ENCODE measurements around the gene EDC3.
"Not testable (repeated sequence)": the region's sequence is repeated elsewhere in the genome, so short reads cannot be mapped to it uniquely, and the experiment has no call there.

Gene EDC3

DNA sequence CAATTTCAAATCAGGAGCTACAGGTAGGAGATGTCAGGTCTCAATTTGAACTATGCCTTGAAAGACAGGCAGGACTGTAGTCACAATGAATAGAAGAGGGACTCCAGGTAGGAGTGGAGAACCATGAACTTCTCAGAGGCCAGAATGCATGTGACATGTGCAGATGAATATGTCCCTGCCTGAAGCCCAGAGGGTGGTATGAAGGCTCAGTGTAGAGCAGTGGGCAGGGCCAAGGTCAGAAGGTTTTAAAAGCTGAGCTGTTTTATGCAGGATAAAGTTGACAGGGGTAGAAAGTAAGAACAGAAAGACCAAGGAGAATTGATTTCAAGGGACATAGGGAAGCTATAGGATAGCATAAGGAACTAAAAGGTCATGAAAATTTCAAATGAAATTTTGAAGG is 49.3 kb downstream of the EDC3 start:
- no peak for DNase-seq

DNA sequence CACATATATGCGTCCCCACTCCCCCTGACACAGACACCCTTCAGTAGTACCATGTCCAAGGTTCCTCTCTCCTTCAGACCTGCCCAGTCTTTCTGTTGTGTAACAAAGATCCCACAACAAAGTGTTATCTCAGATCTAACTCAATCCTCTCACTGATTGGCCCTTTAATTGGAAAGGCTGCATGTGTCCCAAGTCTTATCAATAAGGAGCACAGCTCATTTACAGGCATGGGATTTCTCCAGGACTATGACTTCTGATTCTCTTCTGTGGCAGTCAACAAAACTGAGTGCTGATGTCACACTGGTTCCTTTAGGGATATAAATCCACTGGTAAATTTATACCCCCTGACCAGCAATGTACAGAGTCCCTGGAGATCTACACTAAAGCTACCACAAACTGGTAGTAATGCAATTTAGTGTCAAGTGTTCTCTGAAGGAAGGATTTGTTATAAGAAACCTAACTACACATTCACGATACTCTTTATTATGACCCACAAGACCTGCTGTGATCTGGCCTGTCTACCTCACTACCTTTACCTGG is 52.1 kb downstream of the EDC3 start:
- DNase-seq, result no peak

DNA sequence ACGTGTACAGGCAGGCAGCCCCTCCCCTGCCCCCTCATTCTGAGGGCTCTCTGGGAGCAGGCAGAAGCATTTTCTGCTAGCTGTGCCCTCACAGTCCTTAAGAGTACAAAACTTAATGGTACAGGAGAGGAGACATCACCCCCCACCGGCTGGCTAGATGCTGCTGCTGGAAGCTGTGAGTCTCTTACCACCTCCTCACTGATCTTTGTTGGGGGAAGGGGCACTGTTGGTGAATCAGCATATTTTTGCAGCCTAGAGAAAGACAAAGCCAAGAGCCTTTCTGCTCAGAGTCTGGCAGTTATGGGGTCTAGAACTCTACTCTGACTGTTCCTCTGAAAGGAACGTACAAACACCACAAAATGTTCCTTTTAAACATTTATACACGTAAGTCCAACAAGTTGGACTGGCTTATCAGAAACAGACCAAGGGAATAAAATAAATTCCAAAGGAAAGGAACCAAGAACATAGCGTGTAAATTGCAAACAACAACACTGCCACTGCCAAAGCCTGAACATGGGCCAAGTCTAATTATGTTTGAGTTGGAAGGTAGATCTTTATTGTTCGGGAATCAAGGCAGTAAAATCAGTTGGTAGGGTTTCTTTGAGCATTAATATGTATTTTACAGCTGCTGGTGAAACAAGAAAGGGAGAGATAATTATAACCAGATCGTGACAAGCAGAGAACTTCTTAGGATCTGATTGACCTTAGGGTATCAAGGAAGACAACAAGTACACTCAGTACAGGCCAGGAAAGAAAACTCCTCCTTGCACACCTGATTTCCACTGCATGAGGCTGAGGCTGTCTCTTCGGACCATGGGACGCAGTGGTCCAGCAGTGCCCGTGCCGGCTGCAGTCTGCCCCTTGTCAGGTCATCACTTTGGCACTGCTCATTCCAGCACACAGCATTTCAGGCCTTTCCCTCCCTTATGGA is 52.8 kb downstream of the EDC3 start:
- DNase-seq, result no peak

DNA sequence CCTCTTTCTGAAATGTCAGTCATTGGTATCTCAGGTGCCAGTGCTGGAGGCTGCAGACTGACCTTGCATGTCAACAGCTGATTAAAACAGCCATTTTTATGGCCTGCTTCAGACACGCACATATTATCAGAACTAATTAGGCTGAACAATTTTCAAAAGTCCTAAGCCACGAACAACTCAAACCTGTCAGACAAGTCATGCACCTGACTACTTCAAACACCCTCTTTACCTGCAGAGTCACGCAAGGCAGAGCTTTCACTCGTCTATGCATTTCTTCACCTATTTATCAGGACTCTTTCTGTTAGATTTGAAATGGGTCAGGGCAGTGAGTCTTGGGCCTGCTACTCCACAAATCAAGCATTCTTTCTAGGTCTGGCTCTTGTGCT is 53.5 kb downstream of the EDC3 start:
- DNase-seq, result no peak

DNA sequence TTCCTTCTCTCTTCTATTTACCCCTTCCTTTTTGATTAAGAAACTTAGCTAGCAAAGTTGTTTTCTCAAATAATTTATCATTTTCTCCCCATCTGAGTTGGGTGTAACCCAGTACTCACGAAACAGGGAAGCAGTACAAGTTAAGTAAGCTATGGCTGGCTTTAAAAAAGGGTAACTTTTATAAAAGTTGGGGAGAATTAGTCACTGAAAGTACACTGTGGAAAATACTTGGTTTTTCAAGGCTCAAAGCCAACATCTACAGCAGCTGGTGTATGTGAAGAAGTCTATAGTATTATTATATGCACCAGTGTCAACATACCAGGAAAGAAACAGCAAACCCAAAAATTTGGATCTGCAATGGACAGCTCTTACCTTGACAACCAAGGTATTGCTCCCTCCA is 54.7 kb downstream of the EDC3 start:
- DNase-seq, result no peak

DNA sequence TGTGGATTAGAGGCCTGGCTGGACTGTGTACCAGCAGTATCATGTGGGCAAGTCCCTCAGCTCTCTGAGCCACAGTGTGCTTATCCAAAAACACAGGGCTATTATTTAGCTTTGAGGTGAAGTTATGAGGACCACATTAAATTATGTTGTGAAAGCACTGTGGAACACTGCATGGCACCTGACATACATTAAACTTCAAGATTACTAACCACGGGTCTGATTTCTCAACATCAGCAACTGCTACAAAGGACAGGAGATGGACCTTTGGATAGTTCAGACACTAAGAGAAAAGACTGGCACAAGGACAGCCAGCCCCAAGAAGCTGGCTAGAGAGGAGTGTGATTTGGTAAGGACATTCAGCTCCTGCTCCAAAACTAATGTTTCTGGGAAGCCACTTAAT is 58.8 kb downstream of the EDC3 start:
- no peak for DNase-seq

DNA sequence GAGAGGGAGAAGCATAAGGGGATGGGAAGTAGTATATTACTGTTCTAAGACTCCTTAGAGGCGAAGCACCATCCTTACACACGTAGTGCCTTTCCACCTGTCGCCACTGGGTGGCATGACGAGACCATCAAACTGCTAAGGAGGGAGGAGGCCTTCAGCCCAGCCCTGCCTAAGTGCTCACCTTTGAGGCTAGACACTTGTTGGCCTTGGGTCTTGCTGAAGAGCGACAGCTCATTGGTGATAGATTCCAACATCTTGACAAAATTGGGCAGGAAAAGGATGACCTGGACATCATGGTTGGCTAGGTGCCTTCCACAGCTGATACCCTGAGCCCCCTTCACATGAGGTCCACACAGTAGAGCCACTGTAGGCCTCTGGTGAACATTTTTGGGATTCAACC is 60.6 kb downstream of the EDC3 start:
- DNase-seq, result peak; percentile 22

DNA sequence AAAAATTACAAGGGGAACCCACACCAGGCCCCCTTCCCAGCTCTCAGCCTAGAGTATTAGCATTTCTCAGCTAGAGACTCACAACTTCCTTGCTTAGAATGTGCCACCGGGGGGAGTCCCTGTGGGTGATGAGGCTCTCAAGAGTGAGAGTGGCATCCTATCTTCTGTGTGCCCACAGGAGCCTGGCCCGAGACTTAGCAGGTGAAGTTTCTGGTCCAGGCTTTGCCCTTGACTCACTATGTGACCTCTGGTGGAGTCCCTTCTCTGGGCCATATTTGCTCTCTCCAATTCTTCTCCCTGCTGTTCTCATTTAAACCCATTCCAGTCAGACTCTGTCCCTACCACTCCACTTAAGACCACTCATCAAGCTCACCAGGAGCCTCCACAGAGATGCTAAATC is 62.0 kb downstream of the EDC3 start:
- no peak for DNase-seq

DNA sequence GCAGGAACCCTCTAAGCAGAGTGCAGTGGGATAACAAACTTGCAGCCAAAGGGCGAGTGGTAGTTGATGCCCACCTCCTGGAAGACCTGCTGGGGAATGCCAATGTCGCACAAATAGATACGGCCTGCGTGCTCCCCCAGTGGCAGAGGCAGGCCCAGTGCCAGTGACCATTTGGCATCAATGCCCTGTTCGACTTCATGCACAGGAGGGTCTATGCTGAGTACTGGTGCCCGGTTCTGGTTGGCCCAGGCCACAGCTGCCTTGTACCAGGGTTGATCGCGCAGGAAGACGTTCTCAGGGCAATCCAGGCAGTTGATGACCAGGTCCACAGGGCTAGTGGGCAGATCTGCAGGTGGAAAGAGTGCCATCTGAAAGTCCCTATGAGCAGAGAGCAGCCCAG is 63.2 kb downstream of the EDC3 start:
- no peak for DNase-seq

DNA sequence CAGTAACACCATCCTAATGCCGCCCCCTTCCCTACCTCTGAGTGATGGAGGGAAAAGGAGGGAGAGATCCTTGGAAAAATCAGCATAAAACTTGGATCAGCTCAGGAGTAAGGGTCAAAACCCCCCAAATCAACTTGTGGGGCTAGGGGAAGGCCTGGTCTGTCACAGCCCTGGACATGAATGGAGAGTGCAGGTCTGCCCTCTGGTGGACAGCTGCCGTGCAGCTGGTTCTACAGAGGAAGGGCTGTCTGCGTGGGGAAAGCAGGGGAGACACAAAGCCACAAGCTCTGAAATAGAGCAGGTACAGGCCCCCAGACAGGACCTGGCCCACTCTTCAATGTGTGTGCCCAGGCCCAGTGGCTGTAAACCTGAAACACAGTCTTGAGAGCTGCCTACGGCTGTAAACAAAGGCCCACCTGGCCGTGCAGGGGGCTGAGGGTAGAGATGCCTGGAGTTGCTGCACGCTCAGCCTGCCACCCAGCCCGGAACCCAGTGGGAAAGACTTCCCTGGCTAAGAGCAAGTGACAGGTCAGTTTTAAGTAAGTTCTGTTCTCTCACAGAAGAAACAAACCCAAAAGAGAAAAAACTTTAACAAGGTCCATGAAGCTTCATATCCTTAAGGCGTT is 63.8 kb downstream of the EDC3 start:
- DNase-seq, result peak; percentile 2

DNA sequence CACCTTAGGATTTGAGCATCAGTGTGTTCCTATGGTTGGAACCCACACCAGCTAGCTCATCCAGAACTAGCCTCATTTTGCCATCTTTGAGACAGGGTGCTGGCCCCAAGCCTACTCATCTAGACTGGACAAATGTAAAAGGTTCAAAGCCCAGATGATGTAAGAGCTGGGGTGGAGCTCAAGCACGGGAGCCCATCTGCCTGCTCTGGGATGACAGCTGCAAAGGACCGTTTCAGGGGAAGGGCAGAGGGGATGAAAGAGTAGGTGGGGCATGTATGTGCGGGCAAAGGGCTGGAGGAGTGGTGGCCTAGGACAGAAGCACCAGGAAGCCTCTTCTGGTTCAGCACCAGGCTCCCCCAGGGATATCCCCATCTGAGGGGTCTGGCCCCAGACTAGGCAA is 64.4 kb downstream of the EDC3 start:
- DNase-seq, result no peak

DNA sequence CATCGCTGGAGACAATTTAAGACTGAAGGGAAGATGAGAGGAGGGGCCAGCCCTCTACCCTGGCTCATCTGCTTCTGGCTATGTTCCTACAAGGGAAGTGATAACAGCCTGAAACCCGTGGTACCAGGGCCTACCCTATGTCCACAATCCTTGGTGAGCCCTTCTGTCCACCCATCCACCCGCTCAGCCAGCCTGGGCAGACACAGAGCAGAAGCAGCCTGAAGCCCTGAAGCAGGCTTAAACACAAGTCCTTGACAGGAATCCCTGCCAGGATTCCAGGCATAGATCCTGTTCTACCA is 64.8 kb downstream of the EDC3 start:
- DNase-seq, result no peak

DNA sequence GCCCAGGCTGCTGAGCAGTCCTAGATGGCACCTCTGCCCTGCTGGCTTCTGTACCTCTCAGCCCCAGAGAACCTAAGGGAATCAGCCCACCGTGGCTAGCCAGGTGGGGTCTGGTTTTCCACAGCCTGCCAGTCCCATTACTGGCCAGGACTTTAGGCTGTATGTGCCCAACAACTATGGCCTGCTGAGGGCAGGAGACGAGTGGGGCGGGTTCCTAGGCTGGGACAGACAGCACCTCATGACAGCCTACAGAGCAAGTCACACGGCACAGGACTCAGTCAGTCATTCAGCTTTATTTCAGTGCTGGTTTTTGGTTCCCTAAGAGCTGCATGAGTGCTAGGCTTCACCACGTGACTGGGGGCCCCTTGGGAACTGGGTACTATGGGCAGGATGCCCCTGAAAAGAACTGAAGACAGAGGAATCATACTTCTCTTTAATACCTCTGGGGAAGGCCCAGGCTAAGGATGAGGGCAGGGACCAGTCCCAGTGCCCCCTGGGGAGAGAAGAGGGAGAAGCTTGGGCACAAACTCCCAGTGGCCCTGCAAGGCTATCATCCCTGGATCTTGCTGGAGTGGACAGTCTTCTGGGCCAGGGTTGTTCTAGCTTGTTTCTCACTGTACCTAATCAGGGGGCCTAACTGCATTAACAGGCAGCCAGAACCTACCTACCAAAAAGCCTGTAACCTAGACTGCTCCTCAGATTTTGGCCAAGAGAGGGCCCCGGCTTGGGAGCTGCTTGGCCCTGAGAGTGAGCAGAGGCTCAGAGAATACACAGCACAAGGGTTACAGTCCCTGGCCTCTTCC is 65.3 kb downstream of the EDC3 start:
- DNase-seq, result no peak

DNA sequence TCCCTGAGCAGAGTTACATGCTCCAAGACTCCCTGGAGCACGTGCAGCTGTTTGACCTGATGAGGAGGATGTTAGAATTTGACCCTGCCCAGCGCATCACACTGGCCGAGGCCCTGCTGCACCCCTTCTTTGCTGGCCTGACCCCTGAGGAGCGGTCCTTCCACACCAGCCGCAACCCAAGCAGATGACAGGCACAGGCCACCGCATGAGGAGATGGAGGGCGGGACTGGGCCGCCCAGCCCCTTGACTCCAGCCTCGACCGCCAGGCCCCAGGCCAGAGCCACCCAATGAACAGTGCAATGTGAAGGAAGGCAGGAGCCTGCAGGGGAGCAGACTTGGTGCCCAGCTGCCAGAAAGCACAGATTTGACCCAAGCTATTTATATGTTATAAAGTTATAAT is 66.1 kb downstream of the EDC3 start:
- not testable (repeated sequence) for DNase-seq

DNA sequence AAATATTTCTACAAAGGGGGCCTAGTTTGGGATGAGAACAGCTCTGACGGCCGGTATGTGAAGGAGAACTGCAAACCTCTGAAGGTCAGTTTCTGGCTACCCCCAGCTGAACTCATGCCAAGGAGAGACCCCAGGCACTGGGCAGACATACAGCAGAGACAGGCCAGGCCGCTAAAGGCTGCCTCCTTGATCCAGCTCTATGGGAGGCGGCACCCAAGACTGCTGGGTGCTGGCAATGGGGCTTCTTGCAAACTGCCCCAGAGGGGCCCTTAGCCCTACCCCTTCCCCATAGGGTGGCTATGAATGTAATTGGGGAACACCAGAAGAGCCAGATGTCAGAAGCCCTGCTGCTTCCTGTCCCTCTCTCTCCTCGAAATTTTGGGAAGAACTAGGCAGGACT is 66.9 kb downstream of the EDC3 start:
- no peak for DNase-seq

DNA sequence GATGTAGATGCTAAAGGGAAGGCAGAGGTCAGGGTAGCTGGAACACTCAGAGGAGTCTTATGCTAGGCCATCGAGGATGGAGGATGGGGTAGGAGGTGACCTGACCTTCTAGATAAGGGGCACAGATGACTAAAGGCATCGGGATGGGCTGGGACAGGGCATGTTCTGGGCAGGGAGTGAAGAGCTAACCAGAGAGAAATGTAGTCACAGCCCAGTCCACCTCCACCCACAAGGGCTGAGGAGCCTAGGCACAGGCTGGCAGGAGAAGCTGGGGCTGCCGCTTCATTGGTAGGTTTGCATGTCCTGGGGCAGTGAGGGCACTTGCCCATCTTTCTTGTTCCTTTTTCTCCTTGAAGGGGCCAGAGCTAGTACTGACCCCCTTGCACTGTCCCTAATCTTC is 67.6 kb downstream of the EDC3 start:
- no peak for DNase-seq

DNA sequence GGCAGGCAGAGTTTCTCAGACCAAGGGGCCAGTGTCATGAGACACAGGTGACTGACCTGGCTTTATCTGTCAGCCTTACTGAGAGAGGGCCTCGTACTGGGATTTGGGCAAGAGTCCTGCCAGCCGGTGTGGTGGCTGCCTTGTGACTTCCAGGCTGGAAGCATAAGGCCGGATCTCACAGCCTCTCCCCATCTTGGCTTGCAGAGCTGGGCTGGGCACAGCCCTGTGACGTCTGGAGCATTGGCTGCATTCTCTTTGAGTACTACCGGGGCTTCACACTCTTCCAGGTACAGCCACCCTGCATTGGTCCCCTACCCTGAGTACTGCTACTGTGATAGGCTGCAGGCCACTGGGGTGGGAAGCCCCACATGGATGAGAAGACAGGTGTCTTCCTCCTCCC is 68.1 kb downstream of the EDC3 start:
- DNase-seq, result no peak

DNA sequence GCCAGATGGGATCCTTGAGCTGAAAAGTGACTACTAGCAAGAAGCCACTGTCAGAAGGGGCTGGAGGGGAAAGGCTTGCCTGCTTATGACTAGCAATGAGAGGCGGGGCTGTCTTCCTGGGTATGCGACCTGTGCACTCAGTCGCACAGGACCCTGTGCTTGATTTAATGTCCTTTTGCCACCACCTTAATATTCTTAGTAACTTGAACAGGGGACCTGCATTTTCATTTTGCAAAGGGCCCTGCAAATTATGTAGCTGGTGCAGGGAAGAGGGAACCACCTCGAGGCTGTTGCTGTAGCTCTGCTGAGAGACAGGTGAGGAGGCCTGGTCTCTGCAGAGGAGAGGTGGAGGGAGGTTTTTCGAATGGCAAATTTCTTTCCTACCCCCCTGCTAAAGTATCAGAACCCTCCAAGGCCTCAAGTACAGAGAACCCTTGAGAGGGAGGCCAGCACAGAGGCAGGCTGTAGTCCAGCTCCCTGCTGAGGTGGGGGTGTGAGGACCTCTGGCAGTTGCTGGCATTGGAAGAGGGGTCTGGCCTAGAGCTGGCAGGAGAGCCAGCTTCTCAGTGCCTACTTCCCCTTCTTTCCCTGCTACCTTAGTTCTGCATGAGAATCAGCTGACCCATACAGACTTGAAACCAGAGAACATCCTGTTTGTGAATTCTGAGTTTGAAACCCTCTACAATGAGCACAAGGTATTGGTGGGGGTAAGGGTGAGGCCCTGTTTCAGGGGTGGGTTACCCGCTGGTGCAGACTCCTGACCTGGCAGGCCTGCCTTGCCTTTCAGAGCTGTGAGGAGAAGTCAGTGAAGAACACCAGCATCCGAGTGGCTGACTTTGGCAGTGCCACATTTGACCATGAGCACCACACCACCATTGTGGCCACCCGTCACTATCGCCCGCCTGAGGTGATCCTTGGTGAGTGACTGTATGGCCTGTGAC is 68.8 kb downstream of the EDC3 start:
- DNase-seq, result no peak

DNA sequence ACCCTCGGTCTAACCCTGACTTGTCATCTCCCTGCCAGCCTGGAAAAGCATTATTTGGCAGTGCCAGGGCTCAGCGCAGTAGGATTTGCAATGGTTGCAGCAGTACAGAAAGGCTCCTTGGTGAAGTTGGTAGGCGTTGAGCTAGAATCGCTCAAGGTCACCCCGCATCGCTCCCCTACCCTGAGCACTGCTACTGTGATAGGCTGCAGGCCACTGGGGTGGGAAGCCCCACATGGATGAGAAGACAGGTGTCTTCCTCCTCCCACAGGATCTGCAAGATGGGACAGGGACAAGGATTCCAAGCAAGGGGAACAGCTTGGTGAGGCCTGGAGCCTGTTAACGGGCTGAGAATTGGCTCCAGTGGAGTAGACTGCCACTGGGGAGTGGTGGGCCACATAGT is 69.5 kb downstream of the EDC3 start:
- DNase-seq, result no peak

DNA sequence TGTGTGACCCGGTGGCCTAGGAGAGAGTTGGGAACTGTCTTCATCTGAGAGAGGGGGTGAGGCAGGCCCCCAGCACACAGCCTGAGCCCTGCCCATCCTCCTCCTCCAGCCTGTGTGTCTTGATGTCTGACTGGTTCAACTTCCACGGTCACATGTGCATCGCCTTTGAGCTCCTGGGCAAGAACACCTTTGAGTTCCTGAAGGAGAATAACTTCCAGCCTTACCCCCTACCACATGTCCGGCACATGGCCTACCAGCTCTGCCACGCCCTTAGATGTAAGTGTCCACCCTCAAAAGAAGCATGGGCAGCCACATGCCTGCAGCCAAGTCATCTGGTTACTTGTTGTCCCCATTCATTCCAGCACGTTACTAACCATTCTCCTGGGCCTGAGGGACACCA is 70.1 kb downstream of the EDC3 start:
- no peak for DNase-seq

DNA sequence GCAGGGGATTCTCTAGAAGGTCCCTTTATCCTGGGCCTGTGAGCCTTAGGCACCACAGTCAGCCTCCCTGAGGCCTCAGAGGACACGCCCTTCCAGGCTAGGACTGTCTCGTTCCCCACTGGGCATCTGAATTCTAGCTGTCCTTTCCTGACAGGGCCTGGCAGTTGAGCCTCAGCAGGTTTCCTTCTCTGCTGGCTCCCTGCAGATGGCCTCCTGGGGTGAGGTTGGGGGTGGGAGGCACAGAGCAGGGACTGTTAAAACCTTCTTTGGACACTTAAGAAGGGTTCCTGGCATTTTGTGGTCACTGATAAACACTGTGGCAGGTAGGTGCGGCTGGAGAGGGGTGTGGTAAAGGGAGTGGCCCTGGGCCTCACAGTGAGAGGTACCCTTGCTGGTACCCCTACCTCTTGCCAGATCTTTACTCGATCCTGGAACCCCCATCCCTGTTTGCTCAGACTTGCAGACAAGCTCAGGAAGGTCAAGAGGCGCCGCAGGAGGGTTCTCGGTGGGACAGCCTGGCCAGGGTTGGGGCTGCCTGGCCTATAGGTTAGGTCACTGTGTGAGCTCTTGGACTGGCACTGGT is 71.7 kb downstream of the EDC3 start:
- no peak for DNase-seq

DNA sequence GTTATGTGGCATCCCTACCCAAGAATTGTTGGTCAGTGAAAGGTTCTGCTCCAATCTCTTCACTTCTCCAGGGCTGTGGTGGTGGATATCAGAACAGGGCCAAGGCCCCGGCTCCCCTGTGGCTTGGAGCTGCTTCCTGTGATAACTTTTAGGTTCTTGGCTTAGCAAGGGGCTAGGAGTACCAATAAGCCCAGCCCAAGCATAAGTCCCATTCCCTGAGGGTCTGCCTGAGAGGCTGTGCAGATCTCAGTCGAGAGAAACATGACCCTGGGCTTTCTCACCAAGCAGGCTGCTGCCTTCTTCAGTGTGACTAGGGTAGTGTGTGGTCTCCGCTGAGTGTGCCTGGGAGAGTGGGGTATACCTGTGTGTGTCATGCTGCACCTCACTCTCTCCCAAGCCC is 73.1 kb downstream of the EDC3 start:
- no peak for DNase-seq
